ENCODE measurements around the gene CALU. TPM values are rescaled to one million over a fixed set of nuclear protein-coding genes. Genes with fewer than 3 reads are reported as not detected.

Gene CALU
- polyA plus RNA-seq, 1 donor (not counting 4 experiments of a cell fraction or from before 2014, with no cell fraction given) = 155 TPM

DNA sequence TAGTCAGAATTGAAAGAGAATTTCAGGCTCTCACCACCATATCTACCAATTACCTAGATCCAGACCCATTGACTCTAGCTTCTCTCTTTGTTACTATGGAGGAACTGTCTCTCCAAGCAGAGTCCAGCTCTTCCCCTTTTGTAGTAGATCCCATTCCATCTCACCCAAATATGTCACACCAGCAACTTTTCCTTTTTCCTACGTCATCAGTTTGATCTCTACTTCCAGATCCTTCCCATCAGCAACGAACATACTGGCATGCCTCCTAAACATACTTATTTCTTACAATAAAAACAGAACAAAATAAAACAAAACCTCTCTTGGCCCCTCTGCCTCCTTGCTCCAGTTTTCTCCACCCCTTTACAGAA is 5.9 kb upstream of the CALU start:
- no peaks in the 10 kb centered on the region for H4K20me1 ChIP-seq (ENCODE audit: control insufficient read depth, extremely low read depth, insufficient read depth, low read length)
- H3K27me3 ChIP-seq (ENCODE audit: control insufficient read depth, extremely low read depth, insufficient read depth, low read length) = no peaks in the 10 kb centered on the region
- dilution Hi-C loops (cut with MboI; ENCODE audit: extremely low pct_ligation_motif_present, low sequenced_read_pairs) = no loop called here
- no peak for DNase-seq (ENCODE audit: low read depth, low spot score)
- peaks cover 21% of the 10 kb centered on the region for H3K4me1 ChIP-seq (ENCODE audit: control insufficient read depth, extremely low read depth, insufficient read depth, low read length)
- H3K36me3 ChIP-seq (ENCODE audit: control insufficient read depth in 2 of 2, extremely low read depth in 1 of 2, insufficient read depth in 2 of 2, low read length in 2 of 2) = no peaks in the 10 kb centered on the region
- H2AFZ ChIP-seq (ENCODE audit: control insufficient read depth, low read length) = no peak overlapping the region
- no peak overlapping the region for H3K4me3 ChIP-seq (ENCODE audit: control insufficient read depth in 2 of 3, extremely low read depth in 1 of 3, insufficient read depth in 2 of 3, low read depth in 1 of 3, low read length in 3 of 3)
- H3K4me2 ChIP-seq (ENCODE audit: control insufficient read depth, extremely low read depth, insufficient read depth, low read depth, low read length) = no peak overlapping the region
- no peaks in the 10 kb centered on the region for H3K9me3 ChIP-seq (ENCODE audit: control insufficient read depth, low read depth, low read length)
- no peak overlapping the region for H3K27ac ChIP-seq (ENCODE audit: control insufficient read depth, insufficient read depth, low read length)
- H3K9ac ChIP-seq (ENCODE audit: control insufficient read depth, extremely low read depth, insufficient read depth, low read length) = no peak overlapping the region
- H3K9me1 ChIP-seq (ENCODE audit: control insufficient read depth, extremely low read depth, insufficient read depth, low read length) = no peaks in the 10 kb centered on the region
- H3K79me2 ChIP-seq (ENCODE audit: control insufficient read depth, insufficient read depth, low read length) = no peaks in the 10 kb centered on the region
- TF ChIP-seq, protein P1, sequence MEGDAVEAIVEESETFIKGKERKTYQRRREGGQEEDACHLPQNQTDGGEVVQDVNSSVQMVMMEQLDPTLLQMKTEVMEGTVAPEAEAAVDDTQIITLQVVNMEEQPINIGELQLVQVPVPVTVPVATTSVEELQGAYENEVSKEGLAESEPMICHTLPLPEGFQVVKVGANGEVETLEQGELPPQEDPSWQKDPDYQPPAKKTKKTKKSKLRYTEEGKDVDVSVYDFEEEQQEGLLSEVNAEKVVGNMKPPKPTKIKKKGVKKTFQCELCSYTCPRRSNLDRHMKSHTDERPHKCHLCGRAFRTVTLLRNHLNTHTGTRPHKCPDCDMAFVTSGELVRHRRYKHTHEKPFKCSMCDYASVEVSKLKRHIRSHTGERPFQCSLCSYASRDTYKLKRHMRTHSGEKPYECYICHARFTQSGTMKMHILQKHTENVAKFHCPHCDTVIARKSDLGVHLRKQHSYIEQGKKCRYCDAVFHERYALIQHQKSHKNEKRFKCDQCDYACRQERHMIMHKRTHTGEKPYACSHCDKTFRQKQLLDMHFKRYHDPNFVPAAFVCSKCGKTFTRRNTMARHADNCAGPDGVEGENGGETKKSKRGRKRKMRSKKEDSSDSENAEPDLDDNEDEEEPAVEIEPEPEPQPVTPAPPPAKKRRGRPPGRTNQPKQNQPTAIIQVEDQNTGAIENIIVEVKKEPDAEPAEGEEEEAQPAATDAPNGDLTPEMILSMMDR (optimal IDR thresholded peaks at IDR 0.05 in 1 of 3, IDR thresholded peaks at IDR 0.05 in 1 of 3, conservative IDR thresholded peaks at IDR 0.05 in 1 of 3; ENCODE audit: extremely low read depth in 1 of 3, insufficient read depth in 2 of 3, low read length in 3 of 3) = no peak
- TF ChIP-seq EZH2 (IDR thresholded peaks at IDR 0.05; ENCODE audit: low read length) = no peak
- no peak for FAIRE-seq

DNA sequence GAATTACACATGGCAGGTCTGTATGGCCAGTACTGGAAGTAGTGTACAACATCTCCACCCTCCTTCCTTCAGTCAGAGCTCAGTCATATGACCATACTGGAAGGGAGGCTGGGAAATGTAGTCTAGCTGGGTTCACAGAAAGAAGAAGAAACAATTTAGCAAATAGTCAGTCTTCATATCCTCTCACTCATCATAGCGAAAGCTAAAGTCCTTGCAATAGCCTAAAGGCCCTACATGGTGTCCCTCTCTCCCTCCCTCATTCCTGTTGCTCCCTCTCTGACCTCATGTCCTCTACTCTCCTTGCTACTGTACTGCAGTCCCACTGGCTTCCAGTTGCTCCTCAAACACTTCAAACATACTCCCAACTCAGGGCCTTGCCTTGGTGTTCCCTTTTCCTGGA is 4.3 kb upstream of the CALU start:
- Histone ChIP-seq H2AFZ (ENCODE audit: control insufficient read depth, low read length) (no peak overlapping the region), H3K36me3 (ENCODE audit: control insufficient read depth in 2 of 2, extremely low read depth in 1 of 2, insufficient read depth in 2 of 2, low read length in 2 of 2) (no peaks in the 10 kb centered on the region), H3K4me1 (ENCODE audit: control insufficient read depth, extremely low read depth, insufficient read depth, low read length) (peaks cover 19% of the 10 kb centered on the region), H3K4me2 (ENCODE audit: control insufficient read depth, extremely low read depth, insufficient read depth, low read depth, low read length) (no peak overlapping the region), H3K79me2 (ENCODE audit: control insufficient read depth, insufficient read depth, low read length) (peaks cover 8% of the 10 kb centered on the region), H3K27ac (ENCODE audit: control insufficient read depth, insufficient read depth, low read length) (no peak overlapping the region), H3K9me1 (ENCODE audit: control insufficient read depth, extremely low read depth, insufficient read depth, low read length) (no peaks in the 10 kb centered on the region), H3K9me3 (ENCODE audit: control insufficient read depth, low read depth, low read length) (no peaks in the 10 kb centered on the region), H3K4me3 (ENCODE audit: control insufficient read depth in 2 of 3, extremely low read depth in 1 of 3, insufficient read depth in 2 of 3, low read depth in 1 of 3, low read length in 3 of 3) (no peak overlapping the region), H4K20me1 (ENCODE audit: control insufficient read depth, extremely low read depth, insufficient read depth, low read length) (peaks cover 4% of the 10 kb centered on the region), H3K9ac (ENCODE audit: control insufficient read depth, extremely low read depth, insufficient read depth, low read length) (no peak overlapping the region), H3K27me3 (ENCODE audit: control insufficient read depth, extremely low read depth, insufficient read depth, low read length) (no peaks in the 10 kb centered on the region)
- TF ChIP-seq, protein P1 (optimal IDR thresholded peaks at IDR 0.05 in 1 of 3, IDR thresholded peaks at IDR 0.05 in 1 of 3, conservative IDR thresholded peaks at IDR 0.05 in 1 of 3; ENCODE audit: extremely low read depth in 1 of 3, insufficient read depth in 2 of 3, low read length in 3 of 3) = no peak
- TF ChIP-seq EZH2 (IDR thresholded peaks at IDR 0.05; ENCODE audit: low read length) = no peak
- dilution Hi-C loops (cut with MboI; ENCODE audit: extremely low pct_ligation_motif_present, low sequenced_read_pairs) = no loop called here
- no peak for FAIRE-seq
- DNase-seq (ENCODE audit: low read depth, low spot score) = no peak

Data from keratinocyte (primary cell).